ENCODE results near the gene NCOA6. TPM values are rescaled to one million over a fixed set of nuclear protein-coding genes. Genes with fewer than 3 reads are reported as not detected.

The NCOA6 gene
- polyA plus RNA-seq, 4 donors: 19.3 to 46.5 (median 28.9) TPM

DNA sequence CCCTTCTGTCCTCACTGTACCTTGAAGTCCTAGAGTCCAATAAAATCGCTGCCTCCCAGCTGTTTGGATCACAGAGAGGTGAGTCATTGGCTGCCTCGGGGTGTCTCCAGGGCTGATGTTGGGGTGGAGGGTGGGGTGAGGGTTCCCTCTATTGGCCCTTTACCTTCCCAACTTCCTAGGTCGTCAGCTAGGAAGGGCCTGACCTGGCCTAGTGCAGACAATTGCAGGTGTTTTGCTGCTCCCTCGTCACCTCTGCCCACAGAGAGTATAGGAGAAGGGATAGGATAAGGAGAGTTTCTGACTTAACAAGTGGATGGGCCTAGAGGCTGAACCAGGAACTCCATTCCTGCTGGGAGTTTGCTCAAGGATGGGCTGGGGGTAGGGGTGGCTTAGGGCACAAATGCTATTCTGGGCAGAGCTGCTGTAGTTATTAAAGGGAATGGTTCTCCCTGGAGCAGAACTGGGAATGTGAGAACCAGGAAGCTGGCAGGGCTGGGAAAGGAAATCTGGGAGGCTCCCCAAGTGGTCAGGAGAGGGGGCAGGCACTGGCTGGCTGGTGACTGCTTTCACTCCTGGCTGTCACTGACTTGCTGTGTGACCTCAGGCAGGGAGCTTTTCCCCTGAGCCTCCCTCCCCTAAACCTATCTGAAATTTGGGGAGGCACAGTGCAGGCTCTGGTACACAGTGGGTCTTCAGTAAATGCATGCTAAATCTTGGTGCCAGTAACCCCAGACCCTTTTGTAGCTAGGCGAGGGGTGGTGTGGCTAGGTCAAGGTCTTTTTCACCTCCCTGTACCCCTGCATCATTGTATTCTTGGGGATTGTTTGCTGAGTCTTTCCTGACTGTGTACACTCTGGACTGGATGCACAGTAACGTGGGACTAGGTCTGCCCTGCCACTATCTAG is 119.8 kb downstream of the NCOA6 start:
- FAIRE-seq: no peak
- Histone ChIP-seq H3K27me3 (ENCODE audit: control insufficient read depth in 3 of 3, insufficient read depth in 3 of 3, low read length in 3 of 3) (peaks cover 0 to 16% (median 0%) of the 10 kb centered on the region in 3 donors), H3K9me3 (ENCODE audit: control insufficient read depth in 2 of 2, insufficient read depth in 1 of 2, low read depth in 1 of 2, low read length in 1 of 2) (no peaks in the 10 kb centered on the region), H3K4me1 (ENCODE audit: control insufficient read depth in 3 of 3, insufficient read depth in 2 of 3, low read depth in 1 of 3, low read length in 2 of 3) (peaks cover 3 to 47% (median 3%) of the 10 kb centered on the region in 3 donors), H3K27ac (ENCODE audit: low read depth in 1 of 3, low read length in 2 of 3) (peak overlapping the region; percentile 90 to 99 (median 98)), H3K36me3 (ENCODE audit: control insufficient read depth in 3 of 3, insufficient read depth in 2 of 3, low read depth in 1 of 3, low read length in 3 of 3) (no peaks in the 10 kb centered on the region), H3K4me3 (ENCODE audit: low read depth in 1 of 3, low read length in 3 of 3) (peak overlapping the region in 1 of 3 donors; percentile 68)
- WGBS, 3 donors: 27 to 46% (median 39%) methylated on average over 6 of the region's 6 CpGs
- peak; percentile 69 to 95 for DNase-seq

DNA sequence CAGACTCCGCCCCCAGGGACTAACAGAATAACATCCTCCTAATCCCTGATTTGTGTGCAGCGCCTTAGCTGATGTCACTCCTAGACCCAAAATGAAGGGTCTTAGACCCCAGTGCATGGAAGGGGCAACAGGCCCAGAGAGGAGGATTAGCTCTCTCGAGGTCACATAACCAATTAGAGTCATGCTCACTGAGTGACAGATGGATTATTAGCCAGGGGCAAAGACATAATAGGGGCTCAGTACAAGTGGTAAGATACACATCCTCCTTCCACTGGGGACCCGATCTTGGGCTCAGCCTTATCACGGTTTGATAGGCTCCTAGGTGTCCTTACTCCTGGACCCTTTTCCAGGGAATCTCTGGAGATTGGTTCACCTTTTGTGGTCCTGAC is 120.4 kb downstream of the NCOA6 start:
- WGBS, 3 donors: 15 to 34% (median 26%) methylated on average over 5 of the region's 5 CpGs
- no peak for FAIRE-seq
- Histone ChIP-seq H3K27ac (ENCODE audit: low read depth in 1 of 3, low read length in 2 of 3) (peak overlapping the region; percentile 90 to 99 (median 98)), H3K4me1 (ENCODE audit: control insufficient read depth in 3 of 3, insufficient read depth in 2 of 3, low read depth in 1 of 3, low read length in 2 of 3) (peaks cover 3 to 41% (median 3%) of the 10 kb centered on the region in 3 donors), H3K27me3 (ENCODE audit: control insufficient read depth in 3 of 3, insufficient read depth in 3 of 3, low read length in 3 of 3) (peaks cover 0 to 11% (median 0%) of the 10 kb centered on the region in 3 donors), H3K4me3 (ENCODE audit: low read depth in 1 of 3, low read length in 3 of 3) (peak overlapping the region; percentile 68 to 85 (median 74)), H3K9me3 (ENCODE audit: control insufficient read depth in 2 of 2, insufficient read depth in 1 of 2, low read depth in 1 of 2, low read length in 1 of 2) (no peaks in the 10 kb centered on the region), H3K36me3 (ENCODE audit: control insufficient read depth in 3 of 3, insufficient read depth in 2 of 3, low read depth in 1 of 3, low read length in 3 of 3) (no peaks in the 10 kb centered on the region)
- no peak for DNase-seq

DNA sequence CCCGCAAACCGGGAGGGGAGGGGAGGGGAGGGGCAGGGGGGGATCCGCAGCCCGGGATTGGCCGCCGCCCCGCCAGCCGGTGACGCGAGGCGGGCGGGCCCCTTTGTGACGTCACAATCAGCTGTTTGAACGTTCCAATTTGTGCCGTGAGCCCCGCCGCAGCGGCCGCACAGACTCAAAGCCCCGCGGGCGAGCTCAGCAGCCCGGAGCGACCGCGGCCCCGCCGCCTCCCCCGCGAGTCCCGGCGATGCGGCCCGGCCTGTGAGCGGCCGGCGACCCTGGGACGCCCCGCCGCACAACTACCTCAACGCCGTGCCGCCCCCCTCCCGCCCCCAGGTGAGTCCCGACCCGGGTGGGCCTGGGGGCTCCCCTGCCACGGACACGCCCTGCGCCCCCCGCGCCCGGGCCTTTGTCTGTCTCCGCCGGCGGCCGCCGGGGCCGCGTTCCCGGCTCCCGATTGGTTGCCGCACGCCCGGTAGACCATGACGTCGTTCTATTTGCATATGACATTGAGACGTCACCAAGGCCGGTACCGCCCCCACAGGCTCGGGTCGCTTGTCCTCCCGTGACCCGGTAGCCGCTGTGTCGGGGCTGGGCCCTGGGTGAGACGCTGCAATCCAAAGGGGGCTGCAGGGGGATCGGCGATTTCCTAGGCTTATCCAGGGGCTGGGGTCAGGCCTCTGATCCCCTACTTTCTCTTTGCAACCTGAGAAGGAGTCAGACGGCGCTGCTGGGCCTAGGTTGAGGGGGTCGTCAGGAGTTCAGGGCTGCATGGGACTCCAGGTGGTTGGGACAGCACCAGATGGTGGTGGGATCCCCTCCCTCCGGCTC is 121.1 kb downstream of the NCOA6 start, which contains the start of gene TP53INP2:
TP53INP2 (plus strand) TSS at position 168 of the 831 bp plus-strand sequence. CDS start 4,396 bp downstream, outside the sequence.
- 1 to 2% (median 1%) methylated on average over 48 to 82 of the region's 82 CpGs for WGBS, 3 donors
- Histone ChIP-seq H3K4me3 (ENCODE audit: low read depth in 1 of 3, low read length in 3 of 3) (peak within 1 kb of the TSS; percentile 68 to 85 (median 74)), H3K36me3 (ENCODE audit: control insufficient read depth in 3 of 3, insufficient read depth in 2 of 3, low read depth in 1 of 3, low read length in 3 of 3) (no peaks in the 10 kb centered on the region), H3K27ac (ENCODE audit: low read depth in 1 of 3, low read length in 2 of 3) (peak within 1 kb of the TSS; percentile 90 to 99 (median 98)), H3K27me3 (ENCODE audit: control insufficient read depth in 3 of 3, insufficient read depth in 3 of 3, low read length in 3 of 3) (peaks cover 0 to 11% (median 0%) of the 10 kb centered on the region in 3 donors), H3K9me3 (ENCODE audit: control insufficient read depth in 2 of 2, insufficient read depth in 1 of 2, low read depth in 1 of 2, low read length in 1 of 2) (no peaks in the 10 kb centered on the region), H3K4me1 (ENCODE audit: control insufficient read depth in 3 of 3, insufficient read depth in 2 of 3, low read depth in 1 of 3, low read length in 2 of 3) (peaks cover 3 to 41% (median 3%) of the 10 kb centered on the region in 3 donors)
- DNase-seq: peak; percentile 90 to 95
- no peak for FAIRE-seq

DNA sequence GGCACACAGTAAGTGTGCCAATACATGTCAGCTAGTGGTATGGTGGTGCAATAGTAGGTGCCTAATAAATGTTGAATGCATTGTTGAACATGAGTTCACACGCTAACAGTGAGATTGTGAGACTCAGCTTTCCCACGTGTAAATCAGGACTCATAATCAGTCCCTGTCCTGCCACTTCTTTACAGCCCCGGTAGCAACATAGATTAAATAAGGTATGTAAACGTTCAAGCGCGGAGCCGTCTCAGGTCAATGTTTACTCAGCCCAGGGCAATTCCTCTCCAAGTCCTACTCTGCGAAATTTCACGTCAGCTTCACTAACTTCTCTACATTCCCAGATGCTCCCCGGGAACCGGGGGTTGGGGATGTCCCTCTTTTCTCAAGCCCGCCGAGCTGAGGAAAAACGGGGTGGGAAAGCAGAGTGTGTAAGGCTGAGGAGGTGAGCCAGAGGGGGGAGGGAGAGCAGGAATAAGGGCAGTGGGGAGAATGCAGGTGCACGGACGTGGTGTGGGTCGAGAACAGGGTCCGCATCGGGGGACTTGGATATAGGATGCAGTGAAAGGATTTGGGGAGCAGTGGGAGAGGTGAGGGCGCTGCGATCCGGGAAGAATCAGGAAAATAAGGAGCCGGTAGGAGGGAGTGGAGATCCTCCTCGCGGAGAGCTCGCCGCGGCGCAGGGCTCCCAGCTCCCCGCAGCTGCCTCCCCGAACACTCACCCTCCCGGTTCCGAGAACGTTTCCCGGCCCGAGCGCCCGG is 121.9 kb downstream of the NCOA6 start:
- FAIRE-seq (no peak), DNase-seq (peak; percentile 63 to 83)
- Histone ChIP-seq H3K9me3 (ENCODE audit: control insufficient read depth in 2 of 2, insufficient read depth in 1 of 2, low read depth in 1 of 2, low read length in 1 of 2) (no peaks in the 10 kb centered on the region), H3K4me3 (ENCODE audit: low read depth in 1 of 3, low read length in 3 of 3) (peak overlapping the region; percentile 68 to 85 (median 74)), H3K36me3 (ENCODE audit: control insufficient read depth in 3 of 3, insufficient read depth in 2 of 3, low read depth in 1 of 3, low read length in 3 of 3) (no peaks in the 10 kb centered on the region), H3K4me1 (ENCODE audit: control insufficient read depth in 3 of 3, insufficient read depth in 2 of 3, low read depth in 1 of 3, low read length in 2 of 3) (peaks cover under 1 to 41% (median 3%) of the 10 kb centered on the region in 3 donors), H3K27ac (ENCODE audit: low read depth in 1 of 3, low read length in 2 of 3) (peak overlapping the region; percentile 90 to 99 (median 98)), H3K27me3 (ENCODE audit: control insufficient read depth in 3 of 3, insufficient read depth in 3 of 3, low read length in 3 of 3) (peaks cover 0 to 11% (median 0%) of the 10 kb centered on the region in 3 donors)
- WGBS, 3 donors: 1% methylated on average over 23 to 38 of the region's 38 CpGs

DNA sequence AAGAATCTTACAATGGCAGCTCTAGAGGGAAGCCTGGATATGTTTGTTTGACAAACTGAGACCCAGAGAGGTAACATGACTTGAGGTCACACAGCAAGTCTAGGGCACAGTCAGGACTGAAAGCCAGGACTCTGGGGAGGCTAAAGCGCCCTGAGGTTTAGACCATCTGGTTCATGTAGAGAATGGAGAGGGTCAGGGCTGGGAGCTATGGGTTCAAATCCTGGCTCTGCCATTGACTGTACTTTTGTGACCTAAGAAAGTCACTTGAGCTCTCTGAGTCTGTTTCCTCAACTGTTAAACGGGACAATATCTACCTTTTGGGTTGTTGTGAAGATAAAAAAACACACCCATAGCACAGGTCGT is 122.4 kb downstream of the NCOA6 start:
- 21 to 39% (median 28%) methylated on average over 3 of the region's 3 CpGs for WGBS, 3 donors
- no peaks in the 10 kb centered on the region for H3K9me3 ChIP-seq (ENCODE audit: control insufficient read depth in 2 of 2, insufficient read depth in 1 of 2, low read depth in 1 of 2, low read length in 1 of 2)
- H3K4me3 ChIP-seq (ENCODE audit: low read depth in 1 of 3, low read length in 3 of 3): peak overlapping the region in 1 of 3 donors; percentile 85
- peaks cover 0 to 11% (median 0%) of the 10 kb centered on the region in 3 donors for H3K27me3 ChIP-seq (ENCODE audit: control insufficient read depth in 3 of 3, insufficient read depth in 3 of 3, low read length in 3 of 3)
- peak overlapping the region in 1 of 3 donors; percentile 90 for H3K27ac ChIP-seq (ENCODE audit: low read depth in 1 of 3, low read length in 2 of 3)
- DNase-seq (no peak), FAIRE-seq (no peak)
- no peaks in the 10 kb centered on the region for H3K36me3 ChIP-seq (ENCODE audit: control insufficient read depth in 3 of 3, insufficient read depth in 2 of 3, low read depth in 1 of 3, low read length in 3 of 3)
- H3K4me1 ChIP-seq (ENCODE audit: control insufficient read depth in 3 of 3, insufficient read depth in 2 of 3, low read depth in 1 of 3, low read length in 2 of 3): peaks cover 0 to 40% (median 3%) of the 10 kb centered on the region in 3 donors

DNA sequence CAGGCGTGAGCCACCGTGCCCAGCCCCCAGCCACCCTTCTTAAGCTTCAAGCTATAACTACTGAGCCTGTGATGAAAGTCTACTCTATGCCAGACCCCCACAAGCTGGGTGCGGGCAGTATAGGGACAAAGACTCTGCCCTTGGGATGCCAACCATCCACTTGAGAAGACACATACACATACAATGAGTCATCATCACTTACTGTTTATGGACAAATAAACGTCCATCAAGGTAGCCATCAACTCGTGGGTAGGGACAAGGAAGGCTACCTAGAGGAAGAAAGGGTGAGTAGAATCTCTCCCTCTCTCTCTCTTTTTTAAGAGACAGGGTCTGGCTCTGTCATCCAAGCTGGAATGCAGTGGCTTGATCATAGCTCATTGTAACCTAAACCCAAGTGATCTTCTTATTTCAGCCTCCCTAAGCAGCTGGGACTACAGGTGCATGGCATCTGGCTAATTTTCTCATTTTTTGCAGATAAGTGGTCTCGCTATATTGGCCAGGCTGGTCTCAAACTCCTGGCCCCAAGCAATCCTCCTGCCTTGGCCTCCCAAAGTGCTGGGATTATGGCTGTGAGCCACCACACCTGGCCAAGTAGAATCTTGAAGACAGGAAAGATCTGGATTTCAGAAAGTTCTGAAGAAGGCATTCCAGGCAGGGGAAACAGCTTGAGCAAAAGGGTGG is 123.9 kb downstream of the NCOA6 start:
- no peaks in the 10 kb centered on the region for H3K36me3 ChIP-seq (ENCODE audit: control insufficient read depth in 3 of 3, insufficient read depth in 2 of 3, low read depth in 1 of 3, low read length in 3 of 3)
- H3K4me3 ChIP-seq (ENCODE audit: low read depth in 1 of 3, low read length in 3 of 3): no peak overlapping the region
- H3K27me3 ChIP-seq (ENCODE audit: control insufficient read depth in 3 of 3, insufficient read depth in 3 of 3, low read length in 3 of 3): peaks cover 0 to 11% (median 0%) of the 10 kb centered on the region in 3 donors
- no peak overlapping the region for H3K27ac ChIP-seq (ENCODE audit: low read depth in 1 of 3, low read length in 2 of 3)
- H3K4me1 ChIP-seq (ENCODE audit: control insufficient read depth in 3 of 3, insufficient read depth in 2 of 3, low read depth in 1 of 3, low read length in 2 of 3): peaks cover 0 to 26% (median 2%) of the 10 kb centered on the region in 3 donors
- FAIRE-seq: no peak
- DNase-seq: no peak
- no peaks in the 10 kb centered on the region for H3K9me3 ChIP-seq (ENCODE audit: control insufficient read depth in 2 of 2, insufficient read depth in 1 of 2, low read depth in 1 of 2, low read length in 1 of 2)
- WGBS, 3 donors: 74 to 86% (median 78%) methylated on average over 6 of the region's 6 CpGs

DNA sequence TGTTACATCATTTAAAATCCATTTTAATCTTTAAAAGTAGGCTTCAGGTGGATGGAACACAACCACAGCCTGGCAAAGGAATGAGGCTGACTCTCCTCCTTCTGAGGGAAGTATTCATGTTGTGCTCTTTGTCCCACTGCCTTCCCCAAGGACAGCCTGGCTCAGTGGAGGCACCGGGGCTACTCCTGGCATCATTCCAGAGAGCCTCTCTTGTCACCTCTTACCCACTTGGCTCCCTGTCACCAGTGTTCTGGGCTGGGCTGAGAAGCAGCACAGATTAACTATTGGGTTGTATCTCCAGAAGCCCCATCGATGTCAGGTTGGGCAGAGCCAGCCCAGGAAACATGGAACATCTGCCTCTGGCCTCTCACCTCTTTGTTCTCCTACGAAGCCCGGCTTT is 132.0 kb downstream of the NCOA6 start:
- no peak overlapping the region for H3K27ac ChIP-seq (ENCODE audit: low read depth in 1 of 3, low read length in 2 of 3)
- no peak for FAIRE-seq
- peak in 1 of 2 donors; percentile 36 for DNase-seq

More for the DNA sequence above, 132.0 kb downstream of the NCOA6 start:
- H3K9me3 ChIP-seq (ENCODE audit: control insufficient read depth in 2 of 2, insufficient read depth in 1 of 2, low read depth in 1 of 2, low read length in 1 of 2): no peaks in the 10 kb centered on the region
- no peaks in the 10 kb centered on the region for H3K36me3 ChIP-seq (ENCODE audit: control insufficient read depth in 3 of 3, insufficient read depth in 2 of 3, low read depth in 1 of 3, low read length in 3 of 3)
- no peak overlapping the region for H3K4me3 ChIP-seq (ENCODE audit: low read depth in 1 of 3, low read length in 3 of 3)
- 12 to 50% (median 19%) methylated on average over 4 of the region's 4 CpGs for WGBS, 3 donors
- peaks cover 0 to 2% (median 0%) of the 10 kb centered on the region in 3 donors for H3K4me1 ChIP-seq (ENCODE audit: control insufficient read depth in 3 of 3, insufficient read depth in 2 of 3, low read depth in 1 of 3, low read length in 2 of 3)
- H3K27me3 ChIP-seq (ENCODE audit: control insufficient read depth in 3 of 3, insufficient read depth in 3 of 3, low read length in 3 of 3): no peaks in the 10 kb centered on the region

Measured in small intestine (tissue), 7 donors.